Measurements from ENCODE around the gene GRIN1.

Gene GRIN1

DNA sequence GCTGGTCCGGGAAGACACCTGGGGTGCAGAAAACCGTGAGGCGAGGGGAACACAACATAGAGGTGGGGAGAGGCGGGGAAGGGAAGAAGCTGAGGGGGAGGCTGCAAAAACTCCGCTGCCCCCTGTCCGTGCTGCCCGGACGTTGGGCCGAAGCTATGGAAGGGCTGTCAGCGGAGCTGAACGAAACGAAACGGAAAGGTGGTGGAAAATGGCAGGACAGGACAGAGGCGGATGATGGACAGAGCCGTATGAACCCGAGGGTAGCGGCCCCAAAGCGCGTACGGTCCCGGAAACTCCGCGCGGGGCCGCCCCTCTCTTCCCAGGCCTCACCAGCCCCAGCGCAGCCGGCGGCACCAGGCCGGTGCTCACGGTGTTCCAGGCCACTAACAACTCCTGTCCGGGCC, 49.1 kb downstream of the GRIN1 start:
- Histone ChIP-seq H3K27ac (ENCODE audit: low read depth, low read length) (peak overlapping the region; percentile 93), H3K4me1 (ENCODE audit: control insufficient read depth, insufficient read depth, low read length) (no peaks in the 10 kb centered on the region), H3K27me3 (ENCODE audit: control insufficient read depth, insufficient read depth, low read length) (no peaks in the 10 kb centered on the region), H3K9ac (ENCODE audit: low read depth, low read length) (peak overlapping the region; percentile 54; the same call in 1 of the 2 replicates), H3K4me3 (ENCODE audit: low read depth, low read length) (peak overlapping the region; percentile 87), H3K9me3 (ENCODE audit: control insufficient read depth, insufficient read depth, low read length) (no peaks in the 10 kb centered on the region), H3K36me3 (ENCODE audit: control insufficient read depth, insufficient read depth, low read length) (peaks cover 59% of the 10 kb centered on the region)

DNA sequence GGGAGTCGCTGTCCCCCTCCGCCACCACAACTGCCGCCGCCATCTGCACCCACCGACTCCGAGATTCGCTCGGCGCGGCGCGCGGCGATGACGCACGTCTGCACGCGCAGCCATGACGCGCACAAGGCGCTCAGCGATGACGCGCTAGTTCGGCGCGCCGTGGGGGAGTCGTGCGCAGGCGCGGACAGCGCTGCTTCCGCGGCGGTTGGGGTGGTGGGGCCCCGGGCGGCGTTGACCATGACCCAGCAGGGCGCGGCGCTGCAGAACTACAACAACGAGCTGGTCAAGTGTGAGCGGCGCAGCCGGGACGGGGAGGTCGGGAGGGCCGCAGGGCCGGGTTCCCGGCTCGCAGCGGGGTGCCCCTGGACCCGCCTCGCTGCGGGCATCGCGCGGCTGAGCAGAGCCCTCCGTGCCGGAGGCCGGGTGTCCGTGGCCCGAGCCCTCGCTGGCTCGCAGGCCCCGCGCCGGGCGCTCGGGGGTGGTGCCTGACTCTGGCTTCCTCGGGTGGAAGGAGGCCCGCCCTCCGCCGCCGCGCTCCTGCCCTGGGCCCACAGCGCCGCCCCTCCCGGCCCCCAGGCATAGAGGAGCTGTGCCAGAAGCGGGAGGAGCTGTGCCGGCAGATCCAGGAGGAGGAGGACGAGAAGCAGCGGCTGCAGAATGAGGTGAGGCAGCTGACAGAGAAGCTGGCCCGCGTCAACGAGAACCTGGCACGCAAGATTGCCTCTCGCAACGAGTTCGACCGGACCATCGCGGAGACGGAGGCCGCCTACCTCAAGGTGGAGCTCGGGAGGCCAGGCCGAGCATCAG, 49.7 kb downstream of the GRIN1 start, which contains the start of the genes ANAPC2 and SSNA1:
Gene ANAPC2 (minus strand): TSS at position 71 of the 807 bp plus-strand sequence. CDS start 28 bp downstream, at position 43.
Gene SSNA1 (plus strand): TSS at position 187 of the 807 bp plus-strand sequence. CDS start 51 bp downstream, at position 238.
- peak within 1 kb of the TSS; percentile 93 for H3K27ac ChIP-seq (ENCODE audit: low read depth, low read length)
- H3K9me3 ChIP-seq (ENCODE audit: control insufficient read depth, insufficient read depth, low read length) = no peaks in the 10 kb centered on the region
- peak within 1 kb of the TSS; percentile 74 for H3K9ac ChIP-seq (ENCODE audit: low read depth, low read length)
- no peaks in the 10 kb centered on the region for H3K27me3 ChIP-seq (ENCODE audit: control insufficient read depth, insufficient read depth, low read length)
- peaks cover 53% of the 10 kb centered on the region for H3K36me3 ChIP-seq (ENCODE audit: control insufficient read depth, insufficient read depth, low read length)
- H3K4me3 ChIP-seq (ENCODE audit: low read depth, low read length) = peak within 1 kb of the TSS; percentile 87
- no peaks in the 10 kb centered on the region for H3K4me1 ChIP-seq (ENCODE audit: control insufficient read depth, insufficient read depth, low read length)

DNA sequence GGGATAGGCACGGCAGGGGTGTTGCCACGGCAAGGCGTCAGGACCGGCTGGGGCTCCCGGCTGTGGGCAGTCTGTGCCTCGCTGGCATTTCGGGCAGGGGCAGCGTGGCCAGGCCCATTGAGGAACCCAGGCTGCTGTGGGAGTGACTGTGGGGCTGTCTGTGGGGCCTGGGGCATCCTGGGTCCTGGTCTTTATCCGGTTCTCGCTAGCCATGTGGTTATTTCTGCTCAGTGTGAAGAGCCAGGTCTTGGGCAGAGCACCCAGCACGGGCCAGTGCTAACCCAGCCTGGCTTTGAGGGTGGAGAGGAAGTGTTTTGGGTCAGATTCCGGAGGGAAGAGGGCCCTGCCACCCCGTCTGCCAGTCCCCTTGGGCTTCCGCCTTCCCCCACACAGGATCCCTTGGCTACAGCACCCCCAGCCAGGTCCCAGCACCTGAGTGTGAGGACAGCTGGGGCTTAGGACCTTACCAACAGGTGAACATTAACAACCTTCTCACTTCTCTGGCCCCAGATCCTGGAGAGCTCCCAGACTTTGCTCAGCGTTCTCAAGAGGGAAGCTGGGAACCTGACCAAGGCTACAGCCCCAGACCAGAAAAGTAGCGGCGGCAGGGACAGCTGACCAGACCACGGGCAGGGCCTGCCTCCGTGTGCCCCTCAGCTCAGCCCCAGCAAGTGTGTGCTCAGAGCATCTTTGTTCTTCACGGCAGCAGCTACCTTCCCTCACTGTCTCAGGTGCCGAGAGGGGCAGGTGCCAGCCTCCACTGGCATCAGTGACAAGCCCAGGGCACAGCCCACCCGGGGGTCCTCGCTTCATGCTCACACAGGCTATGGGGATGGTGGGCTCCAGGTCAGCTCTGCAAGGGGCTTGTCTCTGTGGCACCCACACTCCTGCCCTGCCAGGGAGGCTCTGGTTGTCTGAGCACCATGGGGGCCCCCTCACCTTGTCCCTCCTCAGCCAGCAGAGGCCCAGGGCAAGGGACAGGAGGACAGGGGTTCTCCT, 50.6 kb downstream of the GRIN1 start:
- H3K4me3 ChIP-seq (ENCODE audit: low read depth, low read length) = peak overlapping the region; percentile 87
- peaks cover 45% of the 10 kb centered on the region; the same call in 1 of the 2 replicates for H3K36me3 ChIP-seq (ENCODE audit: control insufficient read depth, insufficient read depth, low read length)
- H3K9me3 ChIP-seq (ENCODE audit: control insufficient read depth, insufficient read depth, low read length) = no peaks in the 10 kb centered on the region
- H3K27me3 ChIP-seq (ENCODE audit: control insufficient read depth, insufficient read depth, low read length) = no peaks in the 10 kb centered on the region
- 0 out of 2 replicates have a peak, but pooled peaks cover under 1% of the 10 kb centered on the region for H3K4me1 ChIP-seq (ENCODE audit: control insufficient read depth, insufficient read depth, low read length)
- peak overlapping the region; percentile 93 for H3K27ac ChIP-seq (ENCODE audit: low read depth, low read length)
- H3K9ac ChIP-seq (ENCODE audit: low read depth, low read length) = peak overlapping the region; percentile 74; the same call in 1 of the 2 replicates

DNA sequence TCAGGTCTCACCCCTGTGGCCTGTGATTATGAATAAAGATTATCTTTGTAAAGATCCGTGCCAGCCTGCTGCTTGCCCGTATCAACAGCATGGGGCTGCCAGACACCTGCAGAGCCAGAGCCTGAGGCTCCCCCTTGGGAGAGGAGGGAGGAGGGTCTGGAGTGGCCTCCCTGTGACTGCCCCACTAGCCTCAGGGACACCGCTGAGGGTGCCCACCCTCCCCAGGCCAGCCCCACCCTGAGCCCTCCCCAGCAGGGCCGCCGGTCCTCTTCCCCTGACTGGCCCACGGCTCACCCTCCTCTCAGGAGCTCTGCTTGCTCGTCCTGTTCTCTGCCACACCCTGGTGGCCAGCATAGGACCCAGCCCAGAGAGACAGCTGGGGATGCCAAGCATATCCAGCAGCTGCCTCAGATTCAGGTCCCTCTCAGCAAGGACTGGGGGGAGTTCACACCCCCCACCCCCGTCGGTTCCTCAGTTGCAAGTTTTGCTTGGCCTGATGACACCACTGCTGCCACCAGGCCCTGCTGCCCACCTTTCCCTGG, 51.4 kb downstream of the GRIN1 start:
- Histone ChIP-seq H3K4me1 (ENCODE audit: control insufficient read depth, insufficient read depth, low read length) (0 out of 2 replicates have a peak, but pooled peaks cover 4% of the 10 kb centered on the region), H3K27ac (ENCODE audit: low read depth, low read length) (no peak overlapping the region), H3K36me3 (ENCODE audit: control insufficient read depth, insufficient read depth, low read length) (peaks cover 40% of the 10 kb centered on the region; the same call in 1 of the 2 replicates), H3K4me3 (ENCODE audit: low read depth, low read length) (no peak overlapping the region), H3K9me3 (ENCODE audit: control insufficient read depth, insufficient read depth, low read length) (no peaks in the 10 kb centered on the region), H3K9ac (ENCODE audit: low read depth, low read length) (no peak overlapping the region), H3K27me3 (ENCODE audit: control insufficient read depth, insufficient read depth, low read length) (no peaks in the 10 kb centered on the region)

DNA sequence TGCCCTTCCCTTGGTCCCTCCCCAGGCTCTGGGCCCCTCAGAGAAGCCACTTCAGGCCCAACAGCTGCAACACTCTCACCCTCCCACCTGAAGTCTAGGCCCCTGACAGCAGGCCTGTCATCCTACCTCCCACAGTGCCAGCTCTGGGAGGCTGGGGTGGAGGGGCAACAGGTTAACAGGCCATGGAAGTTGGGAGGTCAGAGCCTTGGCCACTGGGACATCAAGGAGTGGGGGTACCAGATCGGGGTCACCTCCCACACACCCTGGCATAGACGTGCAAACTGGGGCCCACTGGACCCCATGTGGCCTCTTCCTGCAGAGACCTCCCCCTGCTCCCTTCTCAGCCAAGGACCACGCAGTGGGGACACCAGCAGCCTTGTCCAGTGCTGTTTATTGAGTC, 52.3 kb downstream of the GRIN1 start:
- 0 out of 2 replicates have a peak, but pooled peaks cover 4% of the 10 kb centered on the region for H3K4me1 ChIP-seq (ENCODE audit: control insufficient read depth, insufficient read depth, low read length)
- no peaks in the 10 kb centered on the region for H3K9me3 ChIP-seq (ENCODE audit: control insufficient read depth, insufficient read depth, low read length)
- H3K36me3 ChIP-seq (ENCODE audit: control insufficient read depth, insufficient read depth, low read length) = peaks cover 31% of the 10 kb centered on the region; the same call in 1 of the 2 replicates
- H3K4me3 ChIP-seq (ENCODE audit: low read depth, low read length) = no peak overlapping the region
- H3K9ac ChIP-seq (ENCODE audit: low read depth, low read length) = no peak overlapping the region
- no peaks in the 10 kb centered on the region for H3K27me3 ChIP-seq (ENCODE audit: control insufficient read depth, insufficient read depth, low read length)
- no peak overlapping the region for H3K27ac ChIP-seq (ENCODE audit: low read depth, low read length)

DNA sequence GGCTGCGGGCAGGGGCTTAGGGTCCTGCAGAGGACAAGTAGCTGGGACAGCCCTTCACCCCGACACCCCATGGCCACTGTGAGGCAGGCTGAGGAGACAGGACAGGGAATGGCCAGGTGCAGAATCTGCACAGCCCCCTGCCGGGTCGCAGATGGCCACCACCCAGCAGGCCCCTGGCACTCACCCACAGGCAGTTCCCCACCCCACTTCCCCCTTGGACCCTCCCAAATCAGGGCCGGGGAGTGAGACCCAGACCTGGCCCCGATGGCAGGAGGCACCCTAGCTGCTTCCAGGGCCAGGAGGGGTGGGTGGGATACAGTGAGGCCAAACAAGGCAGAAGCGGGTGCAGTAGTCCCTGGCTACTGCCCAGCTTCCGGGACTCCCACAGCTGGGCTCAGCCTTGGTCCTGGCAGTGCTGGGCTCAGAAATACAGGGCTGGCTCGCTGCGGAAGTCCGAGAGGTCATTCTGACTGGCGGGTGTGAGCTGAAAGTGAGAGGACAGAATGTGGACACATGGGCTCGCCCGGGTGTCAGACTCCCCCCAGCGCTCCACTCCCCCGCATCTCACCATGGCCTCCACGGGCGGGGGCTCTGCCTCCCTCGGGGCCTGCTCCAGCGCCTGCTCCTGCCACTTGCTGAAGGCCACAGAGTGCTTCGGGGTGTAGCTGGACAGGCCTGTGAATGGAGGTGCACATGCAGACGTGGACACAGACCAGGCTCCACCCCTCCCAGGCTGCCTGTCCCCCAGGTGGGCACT, 52.9 kb downstream of the GRIN1 start:
- Histone ChIP-seq H3K9me3 (ENCODE audit: control insufficient read depth, insufficient read depth, low read length) (no peaks in the 10 kb centered on the region), H3K27me3 (ENCODE audit: control insufficient read depth, insufficient read depth, low read length) (no peaks in the 10 kb centered on the region), H3K4me1 (ENCODE audit: control insufficient read depth, insufficient read depth, low read length) (0 out of 2 replicates have a peak, but pooled peaks cover 4% of the 10 kb centered on the region), H3K9ac (ENCODE audit: low read depth, low read length) (no peak overlapping the region), H3K4me3 (ENCODE audit: low read depth, low read length) (no peak overlapping the region), H3K36me3 (ENCODE audit: control insufficient read depth, insufficient read depth, low read length) (peaks cover 25% of the 10 kb centered on the region; the same call in 1 of the 2 replicates), H3K27ac (ENCODE audit: low read depth, low read length) (no peak overlapping the region)

DNA sequence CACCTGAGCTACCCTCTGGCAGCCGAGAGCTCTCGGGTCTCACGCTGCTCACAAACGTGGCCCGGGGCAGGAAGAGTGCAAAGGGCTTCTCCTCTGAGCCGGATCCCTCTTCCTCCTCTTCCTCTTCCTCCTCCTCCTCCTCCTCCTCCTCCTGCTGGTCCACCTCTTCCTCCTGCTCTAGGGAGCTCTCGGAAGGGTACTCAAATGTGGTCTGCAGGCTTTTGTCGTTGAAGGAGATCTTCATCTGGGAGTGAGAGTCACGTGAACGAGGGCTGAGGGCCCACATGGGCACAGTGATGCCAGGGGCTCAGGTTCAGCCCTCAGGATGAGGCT, 53.5 kb downstream of the GRIN1 start:
- Histone ChIP-seq H3K36me3 (ENCODE audit: control insufficient read depth, insufficient read depth, low read length) (peaks cover 20% of the 10 kb centered on the region; the same call in 1 of the 2 replicates), H3K27ac (ENCODE audit: low read depth, low read length) (no peak overlapping the region), H3K4me3 (ENCODE audit: low read depth, low read length) (no peak overlapping the region), H3K9ac (ENCODE audit: low read depth, low read length) (no peak overlapping the region), H3K4me1 (ENCODE audit: control insufficient read depth, insufficient read depth, low read length) (0 out of 2 replicates have a peak, but pooled peaks cover 4% of the 10 kb centered on the region), H3K9me3 (ENCODE audit: control insufficient read depth, insufficient read depth, low read length) (no peaks in the 10 kb centered on the region), H3K27me3 (ENCODE audit: control insufficient read depth, insufficient read depth, low read length) (no peaks in the 10 kb centered on the region)

DNA sequence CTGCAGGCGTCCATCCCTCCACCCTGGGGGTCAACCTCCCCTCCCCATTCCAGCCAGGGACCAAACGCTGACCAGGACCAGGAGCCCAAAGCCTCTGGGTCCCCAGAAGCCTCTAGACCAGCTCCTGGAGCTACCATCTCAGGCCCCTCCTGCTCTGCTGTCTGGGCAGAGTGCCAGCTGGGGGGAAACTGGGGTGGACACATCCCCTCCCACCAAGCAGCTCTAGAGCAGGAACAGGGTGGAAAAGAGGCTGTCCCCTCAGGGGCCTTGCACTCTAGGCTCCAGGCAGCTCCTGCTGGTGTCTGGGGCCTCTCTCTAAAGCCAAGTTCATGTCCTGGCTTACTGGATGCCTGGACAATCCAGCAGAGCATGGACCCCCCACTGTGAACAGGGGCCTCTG, 53.9 kb downstream of the GRIN1 start:
- no peaks in the 10 kb centered on the region for H3K27me3 ChIP-seq (ENCODE audit: control insufficient read depth, insufficient read depth, low read length)
- no peak overlapping the region for H3K27ac ChIP-seq (ENCODE audit: low read depth, low read length)
- 0 out of 2 replicates have a peak, but pooled peaks cover 4% of the 10 kb centered on the region for H3K4me1 ChIP-seq (ENCODE audit: control insufficient read depth, insufficient read depth, low read length)
- no peak overlapping the region for H3K9ac ChIP-seq (ENCODE audit: low read depth, low read length)
- H3K4me3 ChIP-seq (ENCODE audit: low read depth, low read length) = no peak overlapping the region
- no peaks in the 10 kb centered on the region for H3K9me3 ChIP-seq (ENCODE audit: control insufficient read depth, insufficient read depth, low read length)
- peaks cover 20% of the 10 kb centered on the region; the same call in 1 of the 2 replicates for H3K36me3 ChIP-seq (ENCODE audit: control insufficient read depth, insufficient read depth, low read length)

DNA sequence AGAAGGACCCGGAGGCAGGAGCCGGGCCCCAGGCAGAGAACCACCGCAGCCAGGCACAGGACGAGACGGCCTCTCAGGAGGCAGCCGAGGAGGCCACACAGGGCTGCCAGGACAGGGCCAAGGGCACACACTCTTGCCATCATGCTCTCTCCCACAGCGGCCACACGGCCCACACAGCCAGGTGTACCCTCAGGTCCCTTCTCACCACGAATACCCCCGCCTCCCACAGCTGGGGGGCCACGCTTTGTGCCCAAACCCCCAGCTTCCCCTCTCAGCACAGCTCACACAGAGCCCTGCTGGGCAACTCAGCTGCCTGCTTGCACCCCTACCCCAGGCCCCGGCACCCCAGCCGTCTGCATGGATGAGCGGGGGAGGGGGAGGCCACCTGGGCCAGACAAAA, 54.8 kb downstream of the GRIN1 start:
- Histone ChIP-seq H3K4me1 (ENCODE audit: control insufficient read depth, insufficient read depth, low read length) (0 out of 2 replicates have a peak, but pooled peaks cover 4% of the 10 kb centered on the region), H3K36me3 (ENCODE audit: control insufficient read depth, insufficient read depth, low read length) (peaks cover 20% of the 10 kb centered on the region; the same call in 1 of the 2 replicates), H3K27me3 (ENCODE audit: control insufficient read depth, insufficient read depth, low read length) (no peaks in the 10 kb centered on the region), H3K9ac (ENCODE audit: low read depth, low read length) (no peak overlapping the region), H3K4me3 (ENCODE audit: low read depth, low read length) (no peak overlapping the region), H3K9me3 (ENCODE audit: control insufficient read depth, insufficient read depth, low read length) (no peaks in the 10 kb centered on the region), H3K27ac (ENCODE audit: low read depth, low read length) (no peak overlapping the region)

DNA sequence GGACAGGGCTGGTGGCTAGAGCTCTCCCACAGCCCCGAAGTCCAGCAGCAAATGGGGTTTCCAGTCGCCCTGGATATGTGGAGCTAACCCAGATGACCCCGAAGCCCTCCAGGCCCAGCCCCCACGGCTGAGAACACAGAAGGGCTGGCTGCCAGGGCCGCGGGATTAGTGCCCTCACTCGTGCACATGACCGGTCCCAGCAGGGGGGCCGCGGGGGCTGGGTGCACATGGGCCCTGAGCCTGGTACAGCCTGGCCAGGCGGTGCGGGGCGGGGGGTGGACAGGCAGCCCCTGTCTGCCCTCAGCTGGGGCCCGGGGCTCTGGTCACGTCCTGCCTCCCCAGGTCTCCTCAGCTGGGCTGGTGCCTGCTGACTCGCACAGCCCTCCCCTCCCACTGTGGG, 55.4 kb downstream of the GRIN1 start:
- H3K27me3 ChIP-seq (ENCODE audit: control insufficient read depth, insufficient read depth, low read length) = no peaks in the 10 kb centered on the region
- H3K9ac ChIP-seq (ENCODE audit: low read depth, low read length) = no peak overlapping the region
- no peaks in the 10 kb centered on the region for H3K9me3 ChIP-seq (ENCODE audit: control insufficient read depth, insufficient read depth, low read length)
- 0 out of 2 replicates have a peak, but pooled peaks cover 4% of the 10 kb centered on the region for H3K4me1 ChIP-seq (ENCODE audit: control insufficient read depth, insufficient read depth, low read length)
- H3K27ac ChIP-seq (ENCODE audit: low read depth, low read length) = no peak overlapping the region
- H3K4me3 ChIP-seq (ENCODE audit: low read depth, low read length) = no peak overlapping the region
- peaks cover 20% of the 10 kb centered on the region; the same call in 1 of the 2 replicates for H3K36me3 ChIP-seq (ENCODE audit: control insufficient read depth, insufficient read depth, low read length)

All from HUES48 (cell line).